ENCODE data around the gene IL18R1.

DNA sequence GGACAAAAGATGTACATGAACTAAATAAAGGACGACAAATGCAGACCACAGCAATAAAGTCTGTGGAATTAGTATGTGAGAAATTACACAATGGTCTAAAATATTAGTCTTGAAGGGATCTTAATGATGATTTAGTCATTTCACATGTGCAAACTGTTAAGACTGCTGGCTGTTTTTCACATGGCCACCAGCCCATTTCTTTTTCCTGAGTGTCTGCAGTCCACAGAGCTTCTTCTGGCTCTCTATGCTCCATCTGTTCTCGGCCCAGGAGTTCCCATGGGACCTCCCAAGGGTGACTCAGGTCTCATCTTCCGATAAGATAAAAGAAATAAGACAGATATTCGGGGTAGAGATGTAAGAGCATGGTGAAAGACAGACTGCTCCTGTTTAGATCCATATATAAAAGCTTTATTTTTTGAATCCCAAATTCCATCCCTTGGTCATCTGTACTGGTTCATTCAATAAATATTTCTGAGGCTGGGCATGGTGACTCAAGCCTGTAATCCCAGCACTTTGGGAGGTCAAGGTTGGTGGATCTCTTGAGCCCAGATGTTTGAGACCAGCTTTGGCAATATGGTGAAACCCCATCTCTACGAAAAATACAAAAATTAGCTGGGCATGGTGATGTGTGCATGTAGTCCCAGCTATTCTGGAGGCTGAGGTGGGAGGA is 24.1 kb upstream of the IL18R1 start:
- TF ChIP-seq, protein P1, sequence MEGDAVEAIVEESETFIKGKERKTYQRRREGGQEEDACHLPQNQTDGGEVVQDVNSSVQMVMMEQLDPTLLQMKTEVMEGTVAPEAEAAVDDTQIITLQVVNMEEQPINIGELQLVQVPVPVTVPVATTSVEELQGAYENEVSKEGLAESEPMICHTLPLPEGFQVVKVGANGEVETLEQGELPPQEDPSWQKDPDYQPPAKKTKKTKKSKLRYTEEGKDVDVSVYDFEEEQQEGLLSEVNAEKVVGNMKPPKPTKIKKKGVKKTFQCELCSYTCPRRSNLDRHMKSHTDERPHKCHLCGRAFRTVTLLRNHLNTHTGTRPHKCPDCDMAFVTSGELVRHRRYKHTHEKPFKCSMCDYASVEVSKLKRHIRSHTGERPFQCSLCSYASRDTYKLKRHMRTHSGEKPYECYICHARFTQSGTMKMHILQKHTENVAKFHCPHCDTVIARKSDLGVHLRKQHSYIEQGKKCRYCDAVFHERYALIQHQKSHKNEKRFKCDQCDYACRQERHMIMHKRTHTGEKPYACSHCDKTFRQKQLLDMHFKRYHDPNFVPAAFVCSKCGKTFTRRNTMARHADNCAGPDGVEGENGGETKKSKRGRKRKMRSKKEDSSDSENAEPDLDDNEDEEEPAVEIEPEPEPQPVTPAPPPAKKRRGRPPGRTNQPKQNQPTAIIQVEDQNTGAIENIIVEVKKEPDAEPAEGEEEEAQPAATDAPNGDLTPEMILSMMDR (IDR thresholded peaks at IDR 0.05): no peak
- no peak for TF ChIP-seq POLR2A (IDR thresholded peaks at IDR 0.05)
